Cardiac fibroblast (primary cell): ENCODE data around the gene OSBPL3.

Experiments used
- DNase-seq, 2 donors: peaks; one replicate each; pipeline versions ENCODE4 v3.0.0 to v3.0.0-alpha.2; 2010; ENCODE audit warnings: low read depth in 2 of 2
- H3K4me3 ChIP-seq, 2 donors: replicated peaks in 1 of 2; 1 replicate in 1 of 2; 2 replicates in 1 of 2; pipeline ENCODE4 v1.5.1; 2011; ENCODE audit warnings: low read depth in 2 of 2, low read length in 2 of 2, mild to moderate bottlenecking in 2 of 2, moderate library complexity in 1 of 2
- TF ChIP-seq, protein P1 (sequence below): IDR thresholded peaks from one replicate; pipeline ENCODE4 v1.5.1; 2011; ENCODE audit warnings: low read depth, mild to moderate bottlenecking, low read length, inconsistent platforms

Gene OSBPL3

GRCh38 chr7:24995466-24995865, 15.5 kb upstream of the OSBPL3 start:
- DNase-seq: no peak
- TF ChIP-seq, protein P1, sequence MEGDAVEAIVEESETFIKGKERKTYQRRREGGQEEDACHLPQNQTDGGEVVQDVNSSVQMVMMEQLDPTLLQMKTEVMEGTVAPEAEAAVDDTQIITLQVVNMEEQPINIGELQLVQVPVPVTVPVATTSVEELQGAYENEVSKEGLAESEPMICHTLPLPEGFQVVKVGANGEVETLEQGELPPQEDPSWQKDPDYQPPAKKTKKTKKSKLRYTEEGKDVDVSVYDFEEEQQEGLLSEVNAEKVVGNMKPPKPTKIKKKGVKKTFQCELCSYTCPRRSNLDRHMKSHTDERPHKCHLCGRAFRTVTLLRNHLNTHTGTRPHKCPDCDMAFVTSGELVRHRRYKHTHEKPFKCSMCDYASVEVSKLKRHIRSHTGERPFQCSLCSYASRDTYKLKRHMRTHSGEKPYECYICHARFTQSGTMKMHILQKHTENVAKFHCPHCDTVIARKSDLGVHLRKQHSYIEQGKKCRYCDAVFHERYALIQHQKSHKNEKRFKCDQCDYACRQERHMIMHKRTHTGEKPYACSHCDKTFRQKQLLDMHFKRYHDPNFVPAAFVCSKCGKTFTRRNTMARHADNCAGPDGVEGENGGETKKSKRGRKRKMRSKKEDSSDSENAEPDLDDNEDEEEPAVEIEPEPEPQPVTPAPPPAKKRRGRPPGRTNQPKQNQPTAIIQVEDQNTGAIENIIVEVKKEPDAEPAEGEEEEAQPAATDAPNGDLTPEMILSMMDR: no peak
- no peak overlapping the region for H3K4me3 ChIP-seq

- DNase-seq: no peak
- no peak overlapping the region for H3K4me3 ChIP-seq
- TF ChIP-seq, protein P1: no peak
Observed at GRCh38 chr7:24992314-24992713, 12.3 kb upstream of the OSBPL3 start.

DNA sequence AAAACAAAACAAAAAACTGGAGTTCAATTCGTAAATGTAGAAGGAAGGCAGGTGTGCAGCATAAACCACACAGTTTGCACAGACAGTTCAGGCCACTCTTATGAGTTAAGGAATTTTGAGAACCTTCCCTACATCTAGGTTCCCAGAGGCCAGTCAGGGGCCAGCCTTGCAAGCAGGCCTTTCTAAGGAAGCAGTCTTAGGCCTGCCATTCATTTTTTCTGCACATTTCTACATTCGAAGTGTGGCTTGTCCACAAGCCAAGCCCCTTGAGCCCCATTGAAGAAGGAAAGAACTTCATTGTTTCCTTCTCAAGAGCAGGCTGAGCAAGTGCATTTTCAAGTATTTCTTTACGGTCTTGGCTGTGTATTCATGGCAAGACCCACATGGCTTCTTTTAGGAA, 11.4 kb upstream of the OSBPL3 start:
- H3K4me3 ChIP-seq: no peak overlapping the region
- TF ChIP-seq, protein P1: no peak
- DNase-seq: no peak

GRCh38 chr7:24987331-24987842, 7.4 kb upstream of the OSBPL3 start:
- no peak overlapping the region for H3K4me3 ChIP-seq
- TF ChIP-seq, protein P1: no peak
- DNase-seq: no peak

- DNase-seq: no peak
- TF ChIP-seq, protein P1: peak; percentile 35
- no peak overlapping the region for H3K4me3 ChIP-seq
Observed at GRCh38 chr7:24982917-24983316, 2.9 kb upstream of the OSBPL3 start.

DNA sequence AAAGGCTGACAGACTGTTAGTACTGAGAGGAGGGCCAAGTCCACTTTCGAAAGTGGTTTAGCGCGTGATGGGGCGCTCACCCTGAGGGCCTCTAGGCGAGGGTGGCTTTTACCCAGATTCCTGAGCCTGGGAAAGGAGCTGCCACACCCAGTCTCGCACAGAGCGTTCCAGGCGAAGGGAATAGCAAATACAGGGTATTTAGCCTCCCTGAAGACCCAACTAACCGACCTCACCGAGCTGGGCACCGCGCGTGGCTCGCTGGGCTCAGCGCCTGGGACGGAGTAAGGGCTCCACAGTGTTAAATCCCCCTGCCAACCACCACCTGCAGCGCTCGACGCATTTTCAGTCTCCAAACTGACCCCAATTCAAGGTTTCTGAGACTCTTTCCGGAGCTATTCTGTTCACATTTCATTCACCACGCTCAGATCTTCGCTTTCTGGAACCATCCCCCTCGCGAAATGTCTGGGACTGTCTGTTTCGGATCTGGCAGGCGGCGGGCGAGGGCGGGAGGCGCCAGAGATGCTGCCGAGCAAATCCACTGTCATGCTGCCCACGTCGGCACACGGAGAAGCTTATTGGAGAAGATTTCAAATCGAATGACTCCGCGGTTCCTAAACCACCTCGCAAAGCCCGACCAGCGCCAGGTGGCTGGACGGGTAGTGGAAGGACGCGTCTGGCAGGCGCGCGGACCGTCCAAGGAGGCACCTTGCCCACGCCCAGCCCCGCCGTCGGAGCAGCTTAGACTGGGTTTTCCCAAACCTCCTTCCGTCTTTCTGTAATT, 1.4 kb upstream of the OSBPL3 start:
- peak; percentile 49 to 60 for DNase-seq

More for the DNA sequence above, 1.4 kb upstream of the OSBPL3 start:
- peak overlapping the region; percentile 71 to 82 for H3K4me3 ChIP-seq
- TF ChIP-seq, protein P1: no peak
